T-helper 2 cell treated with Interferon-gamma antibody and Interleukin-4, amounts not matched to agents 5 μg/mL and 100 μg/mL, for 36 hours (primary cell): ENCODE measurements around the gene CMAS.
"Not testable (repeated sequence)": the region's sequence is repeated elsewhere in the genome, so short reads cannot be mapped to it uniquely, and the experiment has no call there.

Experiments
- DNase-seq: peaks from one replicate; pipeline ENCODE4 v3.0.0; 2021; ENCODE audit warnings: low spot score
- H3K27ac Mint-ChIP-seq: one replicate; pipeline ENCODE4 v1.8.0; 2021; ENCODE audit warnings: mild to moderate bottlenecking, mixed read lengths
- H3K27me3 Mint-ChIP-seq: one replicate; pipeline ENCODE4 v1.8.0; 2021; ENCODE audit warnings: low read depth, mixed read lengths
- H3K36me3 Mint-ChIP-seq: one replicate; pipeline ENCODE4 v1.8.0; 2021; ENCODE audit warnings: low read depth, mixed read lengths
- H3K4me1 Mint-ChIP-seq: one replicate; pipeline ENCODE4 v1.8.0; 2021; ENCODE audit warnings: low read depth, mixed read lengths
- H3K4me3 Mint-ChIP-seq: one replicate; pipeline ENCODE4 v1.8.0; 2022; ENCODE audit warnings: mild to moderate bottlenecking, moderate library complexity, mixed read lengths
- H3K9me3 Mint-ChIP-seq: one replicate; pipeline ENCODE4 v1.8.0; 2021; ENCODE audit warnings: mixed read lengths

CMAS gene

GRCh38 chr12:22056607-22057006 is 10.6 kb downstream of the CMAS start:
- Mint-ChIP-seq H3K4me1 (no peaks in the 10 kb centered on the region), H3K27ac (no peak overlapping the region)

GRCh38 chr12:22059976-22060647 is 14.1 kb downstream of the CMAS start:
- no peak for DNase-seq
- H3K4me3 Mint-ChIP-seq = no peak overlapping the region
- peaks cover 27% of the 10 kb centered on the region for H3K36me3 Mint-ChIP-seq
- H3K9me3 Mint-ChIP-seq = no peaks in the 10 kb centered on the region
- H3K4me1 Mint-ChIP-seq = no peaks in the 10 kb centered on the region
- H3K27me3 Mint-ChIP-seq = no peaks in the 10 kb centered on the region
- no peak overlapping the region for H3K27ac Mint-ChIP-seq

More at GRCh38 chr12:22056607-22057006, 10.6 kb downstream of the CMAS start:
- H3K4me3 Mint-ChIP-seq = no peak overlapping the region
- H3K27me3 Mint-ChIP-seq = no peaks in the 10 kb centered on the region
- no peaks in the 10 kb centered on the region for H3K9me3 Mint-ChIP-seq
- peaks cover 19% of the 10 kb centered on the region for H3K36me3 Mint-ChIP-seq
- no peak for DNase-seq

- H3K27ac Mint-ChIP-seq = no peak overlapping the region
- no peaks in the 10 kb centered on the region for H3K4me1 Mint-ChIP-seq
- DNase-seq = no peak
- H3K36me3 Mint-ChIP-seq = peaks cover 25% of the 10 kb centered on the region
- no peaks in the 10 kb centered on the region for H3K27me3 Mint-ChIP-seq
- H3K4me3 Mint-ChIP-seq = no peak overlapping the region
- H3K9me3 Mint-ChIP-seq = no peaks in the 10 kb centered on the region
Measured at GRCh38 chr12:22064968-22065367, 18.9 kb downstream of the CMAS start.

GRCh38 chr12:22066310-22066709 is 20.3 kb downstream of the CMAS start:
- H3K27ac Mint-ChIP-seq = no peak overlapping the region
- H3K4me3 Mint-ChIP-seq = no peak overlapping the region
- DNase-seq = no peak
- no peaks in the 10 kb centered on the region for H3K9me3 Mint-ChIP-seq
- H3K36me3 Mint-ChIP-seq = peaks cover 24% of the 10 kb centered on the region
- H3K4me1 Mint-ChIP-seq = no peaks in the 10 kb centered on the region
- H3K27me3 Mint-ChIP-seq = no peaks in the 10 kb centered on the region

GRCh38 chr12:22069851-22070250 is 23.8 kb downstream of the CMAS start:
- H3K27ac Mint-ChIP-seq = no peak overlapping the region
- no peak for DNase-seq
- H3K27me3 Mint-ChIP-seq = peaks cover 3% of the 10 kb centered on the region
- H3K9me3 Mint-ChIP-seq = no peaks in the 10 kb centered on the region
- no peak overlapping the region for H3K4me3 Mint-ChIP-seq
- no peaks in the 10 kb centered on the region for H3K4me1 Mint-ChIP-seq
- peaks cover 18% of the 10 kb centered on the region for H3K36me3 Mint-ChIP-seq

GRCh38 chr12:22082190-22082701 is 36.2 kb downstream of the CMAS start:
- DNase-seq = no peak
- no peaks in the 10 kb centered on the region for H3K4me1 Mint-ChIP-seq
- H3K9me3 Mint-ChIP-seq = no peaks in the 10 kb centered on the region
- H3K4me3 Mint-ChIP-seq = no peak overlapping the region
- no peak overlapping the region for H3K27ac Mint-ChIP-seq
- no peaks in the 10 kb centered on the region for H3K36me3 Mint-ChIP-seq
- H3K27me3 Mint-ChIP-seq = peaks cover 4% of the 10 kb centered on the region

- Mint-ChIP-seq H3K27me3 (peaks cover 6% of the 10 kb centered on the region), H3K9me3 (no peaks in the 10 kb centered on the region), H3K36me3 (no peaks in the 10 kb centered on the region), H3K4me1 (no peaks in the 10 kb centered on the region), H3K27ac (no peak overlapping the region), H3K4me3 (no peak overlapping the region)
- DNase-seq = no peak
Measured at GRCh38 chr12:22083167-22083566, 37.1 kb downstream of the CMAS start.

- H3K27me3 Mint-ChIP-seq = peaks cover 2% of the 10 kb centered on the region
- no peaks in the 10 kb centered on the region for H3K4me1 Mint-ChIP-seq
- H3K4me3 Mint-ChIP-seq = no peak overlapping the region
- H3K36me3 Mint-ChIP-seq = no peaks in the 10 kb centered on the region
- no peak overlapping the region for H3K27ac Mint-ChIP-seq
- H3K9me3 Mint-ChIP-seq = no peaks in the 10 kb centered on the region
- DNase-seq = no peak
Measured at GRCh38 chr12:22084852-22085251, 38.8 kb downstream of the CMAS start.

- no peak for DNase-seq
- Mint-ChIP-seq H3K4me1 (no peaks in the 10 kb centered on the region), H3K9me3 (no peaks in the 10 kb centered on the region), H3K4me3 (no peak overlapping the region), H3K27ac (no peak overlapping the region), H3K36me3 (no peaks in the 10 kb centered on the region), H3K27me3 (peaks cover 2% of the 10 kb centered on the region)
Measured at GRCh38 chr12:22088886-22089285, 42.9 kb downstream of the CMAS start.

- no peaks in the 10 kb centered on the region for H3K4me1 Mint-ChIP-seq
- no peaks in the 10 kb centered on the region for H3K36me3 Mint-ChIP-seq
- no peak overlapping the region for H3K4me3 Mint-ChIP-seq
- H3K9me3 Mint-ChIP-seq = no peaks in the 10 kb centered on the region
- H3K27ac Mint-ChIP-seq = no peak overlapping the region
- H3K27me3 Mint-ChIP-seq = peaks cover 2% of the 10 kb centered on the region
- DNase-seq = no peak
Measured at GRCh38 chr12:22089486-22089885, 43.5 kb downstream of the CMAS start.

GRCh38 chr12:22099062-22099461 is 53.0 kb downstream of the CMAS start:
- not testable (repeated sequence) for H3K4me1 Mint-ChIP-seq, H3K36me3 Mint-ChIP-seq, H3K27me3 Mint-ChIP-seq, H3K9me3 Mint-ChIP-seq, H3K27ac Mint-ChIP-seq, DNase-seq, H3K4me3 Mint-ChIP-seq

- H3K27me3 Mint-ChIP-seq = peaks cover 9% of the 10 kb centered on the region
- DNase-seq = peak; percentile 25
- H3K36me3 Mint-ChIP-seq = no peaks in the 10 kb centered on the region
- peaks cover 2% of the 10 kb centered on the region for H3K4me1 Mint-ChIP-seq
- H3K4me3 Mint-ChIP-seq = no peak overlapping the region
- H3K9me3 Mint-ChIP-seq = peaks cover under 1% of the 10 kb centered on the region
- H3K27ac Mint-ChIP-seq = no peak overlapping the region
Measured at GRCh38 chr12:22100958-22101748, 55.1 kb downstream of the CMAS start.

GRCh38 chr12:22101749-22102243 is 55.8 kb downstream of the CMAS start:
- no peak for DNase-seq

GRCh38 chr12:22103418-22103817 is 57.4 kb downstream of the CMAS start:
- H3K27ac Mint-ChIP-seq = no peak overlapping the region
- peaks cover 3% of the 10 kb centered on the region for H3K9me3 Mint-ChIP-seq
- DNase-seq = no peak
- no peak overlapping the region for H3K4me3 Mint-ChIP-seq
- no peaks in the 10 kb centered on the region for H3K36me3 Mint-ChIP-seq
- H3K4me1 Mint-ChIP-seq = peaks cover 2% of the 10 kb centered on the region
- peaks cover 2% of the 10 kb centered on the region for H3K27me3 Mint-ChIP-seq

More at GRCh38 chr12:22101749-22102243, 55.8 kb downstream of the CMAS start:
- Mint-ChIP-seq H3K27me3 (peaks cover 9% of the 10 kb centered on the region), H3K27ac (no peak overlapping the region), H3K4me3 (no peak overlapping the region), H3K4me1 (peaks cover 2% of the 10 kb centered on the region), H3K9me3 (peaks cover 3% of the 10 kb centered on the region), H3K36me3 (no peaks in the 10 kb centered on the region)
